Keratinocyte (primary cell): ENCODE measurements around the gene KCNMA1.

Experiments
- CTCF ChIP-seq, 3 experiments: IDR thresholded peaks in 1 of 3; conservative IDR thresholded peaks in 1 of 3; optimal IDR thresholded peaks in 1 of 3; 2 replicates in 2 of 3; 3 replicates in 1 of 3; pipeline versions ENCODE3 to v1.5.1; 2011; ENCODE audit warnings: low read length in 3 of 3, mild to moderate bottlenecking in 3 of 3, moderate library complexity in 2 of 3, control low read depth in 1 of 3, inconsistent platforms in 1 of 3; ENCODE audit not compliant: insufficient read depth in 2 of 3; ENCODE audit errors: extremely low read depth in 1 of 3
- EZH2 ChIP-seq: IDR thresholded peaks from one replicate; pipeline ENCODE4 v1.6.1; 2012; ENCODE audit warnings: inconsistent platforms, mild to moderate bottlenecking, low read length, moderate library complexity

DNA sequence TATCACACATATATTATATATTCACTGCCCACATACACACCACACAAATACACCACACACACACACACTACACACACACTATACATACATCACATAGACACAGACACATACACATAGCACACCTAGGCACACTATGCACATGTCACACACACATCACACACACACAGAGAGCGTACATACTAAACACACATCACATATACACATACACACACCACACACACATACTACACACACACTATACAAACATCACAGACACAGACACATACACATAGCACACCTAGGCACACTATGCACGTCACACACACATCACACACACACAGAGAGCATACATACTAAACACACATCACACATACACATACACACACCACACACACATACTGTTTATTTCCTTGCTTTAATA lies 165.5 kb downstream of the KCNMA1 start:
- TF ChIP-seq EZH2 (no peak), CTCF (optimal IDR thresholded peaks at IDR 0.05 in 1 of 3, IDR thresholded peaks at IDR 0.05 in 1 of 3, conservative IDR thresholded peaks at IDR 0.05 in 1 of 3; ENCODE audit: extremely low read depth in 1 of 3, insufficient read depth in 2 of 3, low read length in 3 of 3) (no peak)
